ENCODE data around the gene MYO1B.
"Not testable (repeated sequence)": the region's sequence is repeated elsewhere in the genome, so short reads cannot be mapped to it uniquely, and the experiment has no call there.

The MYO1B gene

GRCh38 chr2:191415858-191416257 lies 170.7 kb downstream of the MYO1B start:
- DNase-seq = no peak

GRCh38 chr2:191417746-191418145 lies 172.5 kb downstream of the MYO1B start:
- DNase-seq = no peak

GRCh38 chr2:191421950-191422349 lies 176.7 kb downstream of the MYO1B start:
- DNase-seq = no peak

GRCh38 chr2:191427031-191427430 lies 181.8 kb downstream of the MYO1B start:
- no peak for DNase-seq

- no peak for DNase-seq
Observed at GRCh38 chr2:191428141-191428540, 182.9 kb downstream of the MYO1B start.

DNA sequence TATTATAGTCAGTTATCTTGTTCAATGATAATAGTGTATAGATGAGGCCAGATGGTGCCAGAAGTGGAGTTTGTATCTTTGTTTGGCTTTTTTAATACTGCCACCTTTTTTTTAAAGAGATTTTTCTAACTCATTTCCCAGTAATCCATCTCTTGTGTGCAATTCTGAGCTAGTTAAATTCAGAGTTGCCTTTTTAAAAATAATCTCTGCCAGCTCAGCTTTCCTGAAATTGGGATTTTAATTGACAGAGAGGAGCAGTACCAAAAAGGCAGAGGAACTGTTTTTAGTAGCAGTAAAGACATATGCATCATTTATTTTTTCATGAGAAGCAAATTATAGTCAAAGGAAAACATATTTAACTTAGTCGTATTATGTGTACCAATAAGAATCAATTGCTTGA lies 185.3 kb downstream of the MYO1B start:
- DNase-seq = no peak

DNA sequence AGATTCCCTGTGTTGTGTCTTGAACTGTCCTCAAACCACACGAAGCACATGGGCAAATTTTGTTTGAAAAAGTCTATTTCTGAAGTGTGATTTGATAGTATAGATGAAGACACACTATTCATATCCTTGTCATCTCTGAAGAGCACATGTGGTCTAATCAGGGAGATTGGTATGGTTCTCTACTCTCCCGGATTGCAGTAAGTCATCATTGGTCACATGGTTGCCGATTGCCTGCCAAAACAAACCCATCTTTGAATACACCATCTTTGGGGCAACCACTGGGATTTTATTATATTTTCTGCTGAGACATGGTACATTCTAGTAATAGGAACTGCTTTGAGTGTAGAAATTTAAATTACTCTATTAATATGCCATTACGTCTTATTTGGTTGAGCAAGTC lies 186.9 kb downstream of the MYO1B start:
- no peak for DNase-seq

DNA sequence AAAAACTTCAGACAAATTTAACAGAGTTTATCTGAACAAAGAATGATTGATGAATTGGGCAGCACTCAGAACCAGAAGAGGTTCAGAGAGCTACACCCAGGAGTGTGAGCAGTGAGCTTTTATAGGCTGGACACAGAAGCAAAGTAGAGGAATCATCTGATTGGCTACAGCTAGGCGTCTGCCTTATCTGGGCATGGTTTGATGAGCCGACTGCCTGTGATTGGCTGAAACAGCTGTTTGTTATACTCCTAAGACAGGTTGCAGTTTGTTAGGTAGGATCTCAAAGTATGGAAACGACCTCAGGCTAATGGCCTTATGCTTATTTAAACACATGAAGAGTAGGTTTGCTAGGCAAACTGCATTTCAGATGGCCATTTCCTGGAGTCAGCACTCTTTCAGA lies 188.9 kb downstream of the MYO1B start:
- no peak for DNase-seq

DNA sequence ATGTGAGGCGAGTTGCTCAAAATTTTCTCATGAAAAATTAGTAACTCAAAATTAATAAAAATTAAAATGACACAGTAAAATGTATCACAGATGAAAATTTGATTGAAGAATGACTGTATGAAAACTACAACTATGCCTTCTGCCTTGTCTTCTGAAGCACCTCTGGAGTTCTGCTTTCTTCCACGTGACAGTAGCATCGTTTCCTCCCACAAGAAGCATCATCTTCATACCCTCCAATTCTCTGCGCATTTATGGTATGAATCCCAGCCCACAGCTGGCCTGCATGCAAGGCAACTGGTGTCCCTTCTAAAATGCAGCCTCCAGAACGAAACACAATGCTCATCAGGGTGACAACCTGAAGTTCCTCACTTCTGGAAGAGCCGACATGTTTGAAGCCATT lies 189.9 kb downstream of the MYO1B start:
- no peak for DNase-seq

GRCh38 chr2:191436368-191437055 lies 191.3 kb downstream of the MYO1B start:
- no peak for DNase-seq

DNA sequence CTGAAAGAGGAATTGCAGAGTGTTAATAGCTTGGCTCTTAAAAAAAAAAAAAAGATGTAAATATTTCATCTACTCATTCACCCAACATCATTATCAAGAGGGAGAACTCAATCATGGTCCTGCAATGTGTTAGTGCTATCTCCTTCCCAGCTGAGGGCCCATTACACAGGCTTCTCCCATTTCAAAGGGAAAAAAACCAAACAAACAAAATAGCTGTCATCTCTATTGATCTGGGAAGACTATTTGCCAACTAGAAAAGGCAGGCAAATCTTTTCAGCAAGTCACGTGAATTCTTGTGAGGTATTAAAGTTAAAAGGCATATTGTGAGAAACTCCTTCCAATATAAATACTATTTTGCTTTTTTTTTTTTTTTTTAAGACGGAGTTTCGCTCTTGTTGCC lies 194.3 kb downstream of the MYO1B start:
- DNase-seq = no peak

- DNase-seq = peak; percentile 74
Observed at GRCh38 chr2:191441496-191442214, 196.5 kb downstream of the MYO1B start.

DNA sequence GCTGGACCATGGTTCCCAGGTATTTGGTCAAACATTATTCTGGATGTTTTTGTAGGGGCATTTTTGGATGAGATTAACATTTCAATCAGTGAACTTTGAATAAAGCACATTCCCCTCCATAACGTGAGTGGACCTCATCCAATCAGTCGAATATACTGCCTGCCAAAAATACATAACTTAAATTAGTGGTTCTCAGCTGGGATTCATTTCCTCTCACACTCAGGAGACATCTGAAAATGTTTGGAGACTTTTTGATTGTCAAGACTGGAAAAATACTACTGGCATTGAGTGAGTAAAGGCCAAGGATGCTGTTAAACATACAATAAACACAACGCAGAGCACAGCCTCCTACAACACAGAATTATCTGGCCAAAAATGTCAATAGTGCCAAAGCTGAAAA lies 198.2 kb downstream of the MYO1B start:
- DNase-seq = no peak

- no peak for DNase-seq
Observed at GRCh38 chr2:191446910-191447309, 201.7 kb downstream of the MYO1B start.

GRCh38 chr2:191451116-191451515 lies 205.9 kb downstream of the MYO1B start:
- DNase-seq = no peak

DNA sequence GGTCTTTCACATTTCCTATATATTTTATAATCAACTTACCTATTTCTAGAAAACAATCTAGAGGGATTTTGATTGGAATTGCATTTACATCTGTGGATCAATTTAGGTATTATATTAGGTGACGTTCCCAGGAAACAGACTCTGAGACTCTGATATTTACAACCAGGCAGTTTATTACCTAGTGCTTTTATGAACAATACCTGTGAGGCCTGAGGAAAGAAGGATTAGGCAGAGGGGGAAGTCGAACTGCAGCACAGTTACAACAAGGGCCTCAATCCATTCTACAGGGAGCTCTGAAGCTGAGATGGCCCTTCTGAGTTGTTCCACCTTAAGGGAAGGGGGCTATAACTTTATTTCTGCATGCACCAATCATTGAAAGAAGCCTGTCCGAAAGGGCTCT lies 206.9 kb downstream of the MYO1B start:
- DNase-seq = no peak

DNA sequence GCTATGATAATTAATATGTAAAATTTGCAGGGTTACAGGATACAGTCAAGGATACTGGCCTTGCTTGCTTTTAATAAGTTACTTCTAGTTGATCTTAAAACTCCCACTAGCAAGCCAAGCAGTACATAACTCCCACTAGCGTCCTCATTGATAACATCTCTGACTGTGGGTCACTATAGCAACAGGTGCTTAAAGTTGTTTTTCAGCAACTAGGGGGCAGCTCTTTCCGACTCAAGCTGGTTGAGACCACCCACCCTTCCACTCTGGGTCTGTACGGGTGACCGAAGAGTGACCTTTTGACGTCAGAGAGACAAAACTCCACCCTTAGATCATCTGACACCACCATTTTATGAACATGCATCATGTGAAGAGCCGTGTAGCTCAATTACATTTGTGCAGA lies 208.6 kb downstream of the MYO1B start:
- DNase-seq = no peak

GRCh38 chr2:191456506-191456905 lies 211.3 kb downstream of the MYO1B start:
- not testable (repeated sequence) for DNase-seq

- DNase-seq = no peak
Observed at GRCh38 chr2:191459158-191459557, 214.0 kb downstream of the MYO1B start.

GRCh38 chr2:191462370-191462769 lies 217.2 kb downstream of the MYO1B start:
- no peak for DNase-seq

GRCh38 chr2:191463790-191464189 lies 218.6 kb downstream of the MYO1B start:
- no peak for DNase-seq

DNA sequence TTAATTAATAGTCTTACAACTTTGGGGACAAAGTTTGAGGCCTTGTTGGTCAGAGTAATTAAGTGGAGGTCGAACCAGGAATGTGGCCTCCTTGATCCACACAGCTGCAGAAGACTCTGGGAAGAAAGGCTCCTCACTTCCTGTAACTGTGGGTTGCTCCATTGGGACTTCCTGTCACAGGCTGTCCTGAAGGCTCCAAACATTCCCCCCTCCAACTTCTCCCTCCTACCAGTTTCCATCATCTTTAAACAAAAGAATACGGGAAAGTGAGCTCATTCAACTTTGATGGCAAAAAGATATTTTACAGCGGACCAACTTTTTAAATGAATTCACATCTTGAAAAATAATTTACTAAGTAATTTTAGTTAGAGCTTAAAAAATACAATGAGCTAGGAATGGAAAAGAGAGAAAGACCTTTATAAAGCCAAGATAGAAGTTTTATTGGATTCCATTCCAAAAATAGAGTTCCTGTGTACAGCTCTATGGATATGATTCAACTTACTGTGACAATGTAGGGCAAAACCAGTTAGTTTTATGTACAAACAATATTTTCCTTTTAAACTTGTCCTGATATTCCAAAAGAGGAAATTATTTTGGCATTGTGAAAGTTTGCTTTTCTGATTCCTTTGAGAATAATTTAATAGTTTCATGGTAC lies 220.7 kb downstream of the MYO1B start:
- DNase-seq = no peak

DNA sequence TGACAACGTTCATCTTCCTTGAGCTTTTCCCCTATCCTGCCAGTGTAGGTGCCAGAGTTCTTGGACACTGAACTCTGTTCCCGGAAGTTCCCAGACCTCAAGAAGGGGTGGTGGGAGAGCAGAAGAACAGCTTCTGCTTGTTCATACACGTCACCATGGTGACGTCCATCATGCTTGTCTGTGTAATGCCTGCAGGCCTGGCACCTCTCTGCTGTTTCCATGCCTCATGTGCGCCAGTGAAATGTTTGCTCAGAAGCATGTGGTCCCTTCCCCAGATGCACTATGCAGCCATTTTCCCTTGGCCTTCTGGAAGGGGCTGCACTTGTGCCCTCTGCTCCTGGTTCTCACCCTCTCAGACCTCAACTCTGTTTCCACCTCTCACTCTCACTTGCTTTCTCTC lies 221.9 kb downstream of the MYO1B start:
- DNase-seq = no peak

DNA sequence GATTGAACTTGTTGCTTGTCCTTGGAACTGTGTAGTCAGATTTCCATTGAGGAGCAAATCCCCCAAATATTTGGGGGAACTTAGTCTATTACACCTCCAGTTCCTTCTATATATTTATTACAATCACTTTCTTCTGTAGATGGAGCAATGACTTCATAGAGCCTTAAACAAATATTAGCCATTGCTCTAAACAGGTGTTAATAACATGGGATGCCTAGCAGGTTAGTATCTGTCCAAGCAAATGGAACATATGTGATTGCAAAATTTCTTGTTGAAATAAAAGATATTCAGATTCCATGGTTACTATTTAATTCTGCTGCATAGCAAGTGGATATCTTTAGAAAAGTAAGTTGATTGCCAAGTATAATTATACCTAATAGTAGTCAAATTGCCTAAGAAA lies 225.1 kb downstream of the MYO1B start:
- DNase-seq = no peak
